Right lobe of liver (tissue), 6 donors: ENCODE measurements around the gene R3HDM4. TPM values are rescaled to one million over a fixed set of nuclear protein-coding genes. Genes with fewer than 3 reads are reported as not detected.

ENCODE experiments used
- ATAC-seq, 4 donors: fragments of 200-7000 bp; cut with Tn5 transposase; one replicate each; pipeline ENCODE4 v1.9.1; 2020; ENCODE audit warnings: mild to moderate bottlenecking in 4 of 4, moderate library complexity in 4 of 4
- DNase-seq, 3 donors: peaks; one replicate each; pipeline ENCODE4 v3.0.0-alpha.2; 2020
- H3K27ac ChIP-seq, 3 donors: fragments of 200-600 bp; one replicate each; pipeline ENCODE4 v1.8.0; 2022
- H3K27me3 ChIP-seq, 2 donors: fragments of 200-600 bp; one replicate each; pipeline ENCODE4 v1.8.0; 2022
- H3K36me3 ChIP-seq, 4 donors: fragments of 200-600 bp; sonication (generic) in 1 of 4; one replicate each; pipeline versions ENCODE4 v1.5.1 to v1.8.0; 2017 to 2022; ENCODE audit warnings: control low read depth in 1 of 4
- H3K4me1 ChIP-seq, 4 donors: fragments of 200-600 bp; sonication (generic) in 1 of 4; one replicate each; pipeline versions ENCODE4 v1.5.1 to v1.8.0; 2017 to 2022; ENCODE audit warnings: control low read depth in 1 of 4
- H3K4me3 ChIP-seq, 3 donors: fragments of 200-600 bp; one replicate each; pipeline ENCODE4 v1.8.0; 2022
- H3K9me3 ChIP-seq, 4 donors: fragments of 200-600 bp; sonication (generic) in 1 of 4; one replicate each; pipeline versions ENCODE4 v1.5.1 to v1.8.0; 2017 to 2022; ENCODE audit warnings: control low read depth in 1 of 4
- POLR2A ChIP-seq: fragments of 450-650 bp; IDR thresholded peaks from one replicate; pipeline ENCODE4 v1.6.1; 2017; ENCODE audit warnings: antibody characterized with exemption, mild to moderate bottlenecking
- WGBS: methylation state at CpG from one replicate; pipeline ENCODE4 v1.1.6; 2018; ENCODE audit warnings: low coverage, low lambda C conversion rate; ENCODE audit not compliant: insufficient coverage; ENCODE audit errors: missing lambda C conversion rate; 5-methylcytosine and 5-hydroxymethylcytosine counted together
- intact Hi-C, 2 donors: fragments of 100-400 bp; cut with DNase I; formaldehyde crosslinking; loops; one replicate each; pipeline versions ENCODE4 v1.11.2 to v1.14.1; 2022
- total RNA-seq, 6 experiments: library from RNA; depleted of rRNA in 2 of 6; stranded (reverse); fragments of >200 nt in 2 of 6; fragmentation: NEBNext Ultra II Directional in 3 of 6; extraction: Animal tissue kit (Norgen Biotek cat#: 25700) in 3 of 6; gene quantifications; one replicate each; pipeline versions ENCODE4 v1.1.0 to v1.2.4, GENCODE V29; 2016 to 2023
- TF ChIP-seq, protein P1 (sequence below), 4 donors: fragments of 200-600 bp in 3 of 4; fragments of 450-650 bp in 1 of 4; IDR thresholded peaks; one replicate each; pipeline versions ENCODE4 v1.5.1 to v1.8.0; 2016 to 2022; ENCODE audit warnings: antibody characterized with exemption in 4 of 4, mild to moderate bottlenecking in 2 of 4
- donor health status: DM: no; HTN: yes; CAD: no.
- donor health status: DM: no; HTN: no; CAD: no.
- donor health status: DM: no; HTN: no; CAD: no.
- donor health status: DM: no; HTN: yes; CAD: no.
- donor health status: DM: no; HTN: yes; CAD: no.

The R3HDM4 gene
- total RNA-seq, 6 experiments from 2014 or later, result 14.5 to 28.2 (median 20.5) TPM

DNA sequence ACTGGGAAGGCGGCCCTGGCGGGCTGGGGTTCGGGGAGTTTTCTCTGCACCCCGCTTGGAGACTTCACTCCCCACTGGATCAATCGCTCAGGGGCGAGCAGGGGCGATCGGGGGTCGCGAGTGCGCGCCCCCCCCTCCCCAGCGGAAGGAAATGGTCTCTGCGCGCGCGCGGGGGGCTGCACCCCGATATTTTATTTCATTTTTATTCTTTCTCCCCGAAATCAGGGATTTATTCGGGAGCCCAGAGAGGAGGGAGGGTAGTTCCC, 13.2 kb upstream of the R3HDM4 start:
- Histone ChIP-seq H3K36me3 (no peaks in the 10 kb centered on the region), H3K27me3 (peaks cover 0 to 2% of the 10 kb centered on the region in 2 donors), H3K9me3 (no peaks in the 10 kb centered on the region), H3K4me1 (peaks cover 0 to 8% (median 2%) of the 10 kb centered on the region in 4 donors), H3K4me3 (peak overlapping the region; percentile 72 to 85 (median 76)), H3K27ac (peak overlapping the region in 2 of 3 donors; percentile 33 to 86)
- DNase-seq (no peak), ATAC-seq (no peak)
- 0% methylated on average over 7 of the region's 21 CpGs for whole genome bisulfite sequencing
- no peak for TF ChIP-seq POLR2A
- TF ChIP-seq, protein P1, sequence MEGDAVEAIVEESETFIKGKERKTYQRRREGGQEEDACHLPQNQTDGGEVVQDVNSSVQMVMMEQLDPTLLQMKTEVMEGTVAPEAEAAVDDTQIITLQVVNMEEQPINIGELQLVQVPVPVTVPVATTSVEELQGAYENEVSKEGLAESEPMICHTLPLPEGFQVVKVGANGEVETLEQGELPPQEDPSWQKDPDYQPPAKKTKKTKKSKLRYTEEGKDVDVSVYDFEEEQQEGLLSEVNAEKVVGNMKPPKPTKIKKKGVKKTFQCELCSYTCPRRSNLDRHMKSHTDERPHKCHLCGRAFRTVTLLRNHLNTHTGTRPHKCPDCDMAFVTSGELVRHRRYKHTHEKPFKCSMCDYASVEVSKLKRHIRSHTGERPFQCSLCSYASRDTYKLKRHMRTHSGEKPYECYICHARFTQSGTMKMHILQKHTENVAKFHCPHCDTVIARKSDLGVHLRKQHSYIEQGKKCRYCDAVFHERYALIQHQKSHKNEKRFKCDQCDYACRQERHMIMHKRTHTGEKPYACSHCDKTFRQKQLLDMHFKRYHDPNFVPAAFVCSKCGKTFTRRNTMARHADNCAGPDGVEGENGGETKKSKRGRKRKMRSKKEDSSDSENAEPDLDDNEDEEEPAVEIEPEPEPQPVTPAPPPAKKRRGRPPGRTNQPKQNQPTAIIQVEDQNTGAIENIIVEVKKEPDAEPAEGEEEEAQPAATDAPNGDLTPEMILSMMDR (IDR thresholded peaks at IDR 0.05), result no peak
- intact Hi-C loops, result no loop called here

DNA sequence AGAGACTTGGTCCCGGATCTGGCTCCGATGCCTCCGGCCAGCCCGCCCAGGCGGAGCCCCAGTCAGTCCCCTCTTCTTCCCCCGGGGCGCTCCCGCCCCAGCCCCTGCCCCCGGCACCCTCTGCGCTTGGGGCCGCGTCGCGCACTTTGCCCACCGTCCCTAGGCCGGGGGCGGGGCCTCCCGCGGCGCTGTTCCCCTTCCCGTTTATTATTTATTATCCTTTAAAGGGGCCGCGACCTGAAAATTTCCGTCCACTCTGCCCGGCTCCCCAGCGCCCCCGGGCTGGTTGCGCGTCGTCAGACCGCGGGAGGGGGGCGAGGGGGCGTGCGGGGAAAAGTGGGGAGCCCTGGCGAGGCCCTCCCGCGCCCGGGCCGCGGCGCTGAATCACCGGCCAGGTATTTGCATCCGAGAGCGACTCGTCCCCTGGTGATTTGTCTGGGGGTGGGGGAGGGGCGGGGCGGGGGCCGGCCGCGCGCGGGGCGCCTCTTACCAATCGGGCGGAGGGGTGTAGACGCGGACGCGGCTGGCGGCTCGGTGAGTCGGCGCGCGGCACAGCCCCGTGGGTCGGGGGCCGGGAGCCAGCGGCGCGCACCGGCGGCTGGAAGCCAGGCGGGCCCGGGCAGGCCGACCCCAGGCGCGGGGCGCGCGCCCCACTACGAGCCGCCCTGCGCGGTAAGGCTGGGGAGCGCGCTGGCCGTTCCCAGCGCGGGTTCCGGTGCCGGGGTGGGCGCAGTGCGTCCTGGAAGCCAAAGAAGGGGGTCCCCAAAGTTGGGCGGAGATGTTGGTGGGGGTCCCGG, 12.7 kb upstream of the R3HDM4 start, which contains the start of gene ARID3A:
TSS of gene ARID3A (plus strand) at position 510 of the 797 bp plus-strand sequence. CDS start 3,494 bp downstream, outside the sequence.
- TF ChIP-seq POLR2A, result peak; percentile 29
- TF ChIP-seq, protein P1 (IDR thresholded peaks at IDR 0.05), result no peak
- peak; percentile 69 to 80 (median 74) for ATAC-seq
- H3K4me1 ChIP-seq, result peaks cover 0 to 8% (median 2%) of the 10 kb centered on the region in 4 donors
- intact Hi-C loops, result no loop called here
- no peaks in the 10 kb centered on the region for H3K36me3 ChIP-seq
- peaks cover 0 to 8% of the 10 kb centered on the region in 2 donors for H3K27me3 ChIP-seq
- WGBS, result 0% methylated on average over 14 of the region's 97 CpGs
- peak within 1 kb of the TSS; percentile 74 to 86 (median 84) for H3K27ac ChIP-seq
- peak within 1 kb of the TSS; percentile 72 to 85 (median 76) for H3K4me3 ChIP-seq
- peak; percentile 77 to 81 (median 78) for DNase-seq
- H3K9me3 ChIP-seq, result no peaks in the 10 kb centered on the region

DNA sequence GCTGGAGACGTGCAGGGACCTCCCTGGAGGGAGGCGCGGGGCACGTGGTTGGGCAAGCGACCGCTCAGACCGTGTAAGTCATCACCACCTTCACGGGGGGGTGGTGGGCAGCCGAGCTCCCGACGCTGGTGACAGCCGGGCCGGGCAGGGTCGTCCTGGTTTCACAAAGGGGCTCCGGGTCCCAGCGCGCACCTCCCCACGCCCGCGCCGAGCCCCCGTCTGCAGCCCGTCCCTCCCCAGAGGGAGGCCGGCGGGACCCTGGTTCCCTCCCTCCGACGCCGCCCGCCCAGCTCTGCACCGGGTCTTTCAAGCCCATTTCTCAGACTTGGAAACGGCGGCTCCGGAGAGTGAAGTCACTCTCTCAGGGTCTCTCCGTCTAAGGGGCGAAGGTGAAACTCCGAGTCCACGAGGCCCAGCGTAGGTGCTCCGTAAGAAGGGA, 12.1 kb upstream of the R3HDM4 start:
- H3K4me3 ChIP-seq, result peak overlapping the region; percentile 72 to 85 (median 76)
- intact Hi-C loops, result no loop called here
- DNase-seq (peak in 2 of 3 donors; percentile 51 to 74), ATAC-seq (peak; percentile 44 to 62 (median 54))
- peaks cover 0 to 14% of the 10 kb centered on the region in 2 donors for H3K27me3 ChIP-seq
- H3K4me1 ChIP-seq, result peaks cover 0 to 14% (median 2%) of the 10 kb centered on the region in 4 donors
- TF ChIP-seq POLR2A, result no peak
- TF ChIP-seq, protein P1 (IDR thresholded peaks at IDR 0.05), result no peak
- WGBS, result 0% methylated on average over 11 of the region's 39 CpGs
- H3K9me3 ChIP-seq, result no peaks in the 10 kb centered on the region
- peak overlapping the region; percentile 74 to 86 (median 84) for H3K27ac ChIP-seq
- no peaks in the 10 kb centered on the region for H3K36me3 ChIP-seq

DNA sequence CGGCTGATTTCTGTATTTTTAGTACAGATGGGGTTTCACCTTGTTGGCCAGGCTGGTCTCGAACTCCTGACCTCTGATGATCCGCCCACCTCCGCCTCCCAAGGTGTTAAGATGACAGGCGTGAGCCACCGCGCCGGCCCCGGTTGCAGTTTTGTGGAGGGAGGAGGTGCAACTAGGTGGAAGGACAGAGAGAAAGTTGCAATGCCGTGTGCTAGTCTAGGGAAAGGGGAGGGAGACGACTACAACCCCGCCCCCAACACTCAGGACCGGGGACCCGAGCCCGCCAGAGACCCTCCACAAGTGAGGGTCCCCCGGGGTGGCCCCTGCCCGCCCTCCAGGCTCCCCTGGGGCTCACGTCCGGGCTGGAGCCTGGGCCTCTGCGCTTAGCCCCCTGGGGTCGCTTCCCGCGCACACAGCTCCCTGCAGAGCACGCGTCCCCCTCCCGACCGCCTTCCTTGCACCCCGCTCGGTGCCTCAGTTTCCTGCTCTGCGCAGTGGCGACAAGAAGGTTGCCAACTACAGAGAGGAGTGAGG, 11.6 kb upstream of the R3HDM4 start:
- TF ChIP-seq, protein P1 (IDR thresholded peaks at IDR 0.05), result no peak
- no peak for TF ChIP-seq POLR2A
- peak in 1 of 3 donors; percentile 50 for DNase-seq
- peaks cover 0 to 18% of the 10 kb centered on the region in 2 donors for H3K27me3 ChIP-seq
- WGBS, result 23% methylated on average over 12 of the region's 31 CpGs
- H3K4me3 ChIP-seq, result peak overlapping the region; percentile 72 to 85 (median 76)
- H3K9me3 ChIP-seq, result no peaks in the 10 kb centered on the region
- intact Hi-C loops, result loop anchor here (5.0 kb wide), 1 partner anchor 58 kb away; the partner anchor contains the start of gene WDR18 (in 2 of the 2)
- no peak for ATAC-seq
- H3K27ac ChIP-seq, result peak overlapping the region in 1 of 3 donors; percentile 84
- no peaks in the 10 kb centered on the region for H3K36me3 ChIP-seq
- peaks cover 0 to 15% (median 2%) of the 10 kb centered on the region in 4 donors for H3K4me1 ChIP-seq
